Choroid plexus epithelial cell (primary cell): ENCODE data around the gene NTRK3.
"Not testable (repeated sequence)": the region's sequence is repeated elsewhere in the genome, so short reads cannot be mapped to it uniquely, and the experiment has no call there.

Experiments
- DNase-seq: peaks from one replicate; pipeline ENCODE4 v3.0.0-alpha.2; 2010; ENCODE audit warnings: low read depth
- H3K4me3 ChIP-seq: 2 replicates; pipeline ENCODE4 v1.5.1; 2011; ENCODE audit warnings: low read depth, mild to moderate bottlenecking, control low read depth, low read length, moderate library complexity
- CTCF ChIP-seq: conservative IDR thresholded peaks from 2 replicates; pipeline ENCODE4 v1.5.1; 2011; ENCODE audit warnings: low read depth, mild to moderate bottlenecking, control low read depth, inconsistent platforms, low read length, moderate library complexity

The NTRK3 gene

GRCh38 chr15:88043396-88043795, 213.1 kb downstream of the NTRK3 start:
- DNase-seq = no peak
- H3K4me3 ChIP-seq = no peak overlapping the region
- no peak for TF ChIP-seq CTCF

GRCh38 chr15:88042047-88042446, 214.5 kb downstream of the NTRK3 start:
- TF ChIP-seq CTCF = no peak
- H3K4me3 ChIP-seq = no peak overlapping the region
- no peak for DNase-seq

DNA sequence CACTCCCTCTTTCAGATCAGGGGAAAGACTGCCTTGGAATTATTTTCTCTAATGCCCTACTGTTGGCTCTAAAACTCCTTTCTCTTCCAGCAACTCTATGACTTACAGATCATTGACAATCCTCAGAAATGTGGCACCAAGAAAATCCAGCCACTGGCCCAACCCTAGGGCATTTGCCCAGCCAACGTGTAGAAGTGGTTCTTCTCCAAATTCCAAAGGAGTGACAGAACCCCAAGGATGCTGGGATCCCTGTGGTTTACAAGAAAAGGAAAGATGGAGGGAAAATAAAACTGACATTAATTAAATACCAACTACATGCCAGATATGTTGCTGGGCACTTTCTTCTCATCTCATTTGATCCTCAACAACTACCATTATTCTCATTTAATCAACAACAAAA, 216.0 kb downstream of the NTRK3 start:
- no peak for DNase-seq
- H3K4me3 ChIP-seq = no peak overlapping the region
- TF ChIP-seq CTCF = no peak

- H3K4me3 ChIP-seq = no peak overlapping the region
- TF ChIP-seq CTCF = no peak
- DNase-seq = no peak
Observed at GRCh38 chr15:88038261-88038660, 218.3 kb downstream of the NTRK3 start.

- no peak overlapping the region for H3K4me3 ChIP-seq
- no peak for DNase-seq
- TF ChIP-seq CTCF = no peak
Observed at GRCh38 chr15:88036154-88036839, 220.2 kb downstream of the NTRK3 start.

- TF ChIP-seq CTCF = no peak
- DNase-seq = no peak
- no peak overlapping the region for H3K4me3 ChIP-seq
Observed at GRCh38 chr15:88035381-88035780, 221.2 kb downstream of the NTRK3 start.

GRCh38 chr15:88033421-88033820, 223.1 kb downstream of the NTRK3 start:
- not testable (repeated sequence) for H3K4me3 ChIP-seq, DNase-seq
